B cell (primary cell): Measurements from ENCODE around the gene TMEM52.

Experiments
- EZH2 ChIP-seq: IDR thresholded peaks from 2 replicates; pipeline ENCODE4 v1.6.1; 2012; ENCODE audit warnings: borderline replicate concordance, low read depth, mild to moderate bottlenecking, moderate library complexity, low read length; ENCODE audit not compliant: insufficient read depth, poor library complexity, severe bottlenecking
- TF ChIP-seq, protein P1 (sequence below): fragments of 200-600 bp; IDR thresholded peaks from one replicate; pipeline ENCODE4 v1.8.0; 2022; ENCODE audit warnings: antibody characterized with exemption, mild to moderate bottlenecking

DNA sequence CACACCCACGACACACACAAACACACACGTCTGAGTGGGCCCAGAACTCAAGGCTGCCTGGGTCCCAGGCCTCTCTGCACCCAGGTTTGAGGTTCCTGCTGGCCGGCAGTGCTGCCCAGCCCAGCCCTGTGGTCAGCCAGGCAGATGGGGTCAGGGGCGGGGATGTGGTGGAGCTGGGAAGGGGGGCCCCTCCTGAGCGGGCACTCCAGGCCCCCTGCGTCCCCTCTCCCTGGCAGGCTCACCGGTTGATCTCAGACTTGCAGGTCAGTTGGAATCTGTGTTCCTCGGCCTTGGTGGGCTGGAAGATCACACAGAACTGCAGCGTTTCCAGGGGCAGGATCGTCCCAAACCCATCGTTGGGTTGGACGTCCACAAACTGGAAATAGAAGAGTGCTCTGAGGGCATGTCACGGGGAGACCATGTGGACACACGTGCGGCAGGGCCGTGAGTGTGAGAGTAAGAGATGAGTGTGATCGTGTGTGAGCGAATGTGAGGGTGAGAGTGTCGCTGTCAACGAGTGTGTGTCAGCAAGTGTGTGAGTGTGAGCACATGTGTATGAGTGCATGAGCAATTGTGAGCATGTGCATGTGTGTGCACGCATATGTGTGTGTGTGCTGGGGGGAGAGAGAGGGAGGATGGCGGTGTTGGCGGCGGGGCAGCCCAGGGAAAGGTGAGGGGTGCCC, 19.7 kb upstream of the TMEM52 start:
- TF ChIP-seq, protein P1, sequence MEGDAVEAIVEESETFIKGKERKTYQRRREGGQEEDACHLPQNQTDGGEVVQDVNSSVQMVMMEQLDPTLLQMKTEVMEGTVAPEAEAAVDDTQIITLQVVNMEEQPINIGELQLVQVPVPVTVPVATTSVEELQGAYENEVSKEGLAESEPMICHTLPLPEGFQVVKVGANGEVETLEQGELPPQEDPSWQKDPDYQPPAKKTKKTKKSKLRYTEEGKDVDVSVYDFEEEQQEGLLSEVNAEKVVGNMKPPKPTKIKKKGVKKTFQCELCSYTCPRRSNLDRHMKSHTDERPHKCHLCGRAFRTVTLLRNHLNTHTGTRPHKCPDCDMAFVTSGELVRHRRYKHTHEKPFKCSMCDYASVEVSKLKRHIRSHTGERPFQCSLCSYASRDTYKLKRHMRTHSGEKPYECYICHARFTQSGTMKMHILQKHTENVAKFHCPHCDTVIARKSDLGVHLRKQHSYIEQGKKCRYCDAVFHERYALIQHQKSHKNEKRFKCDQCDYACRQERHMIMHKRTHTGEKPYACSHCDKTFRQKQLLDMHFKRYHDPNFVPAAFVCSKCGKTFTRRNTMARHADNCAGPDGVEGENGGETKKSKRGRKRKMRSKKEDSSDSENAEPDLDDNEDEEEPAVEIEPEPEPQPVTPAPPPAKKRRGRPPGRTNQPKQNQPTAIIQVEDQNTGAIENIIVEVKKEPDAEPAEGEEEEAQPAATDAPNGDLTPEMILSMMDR = no peak
- no peak for TF ChIP-seq EZH2
